Measurements from ENCODE around the gene ZNF546.
A peak's percentile ranks its signal among the peaks of the same experiment; 100 is the strongest.

Gene ZNF546

GRCh38 chr19:40056505-40056904 is 59.6 kb downstream of the ZNF546 start:
- peak; percentile 3 for DNase-seq

DNA sequence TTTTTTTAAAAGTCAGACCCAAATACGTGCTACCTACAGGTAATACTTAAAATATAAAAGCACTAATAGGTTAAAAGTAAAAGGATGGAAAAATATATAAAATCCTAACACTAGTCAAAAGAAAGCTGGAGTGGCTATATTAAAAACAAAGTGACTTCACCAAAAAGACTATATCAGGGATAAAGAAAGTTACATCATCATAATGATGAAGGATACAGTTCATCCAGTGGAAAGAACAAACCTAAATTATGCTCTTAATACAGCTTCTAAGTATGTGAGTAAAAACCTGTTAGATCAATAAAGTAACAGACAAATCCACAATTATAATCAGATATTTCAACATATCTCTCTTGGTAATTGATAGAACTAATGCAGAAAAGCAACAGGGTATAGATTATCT is 60.3 kb downstream of the ZNF546 start:
- no peak for DNase-seq

DNA sequence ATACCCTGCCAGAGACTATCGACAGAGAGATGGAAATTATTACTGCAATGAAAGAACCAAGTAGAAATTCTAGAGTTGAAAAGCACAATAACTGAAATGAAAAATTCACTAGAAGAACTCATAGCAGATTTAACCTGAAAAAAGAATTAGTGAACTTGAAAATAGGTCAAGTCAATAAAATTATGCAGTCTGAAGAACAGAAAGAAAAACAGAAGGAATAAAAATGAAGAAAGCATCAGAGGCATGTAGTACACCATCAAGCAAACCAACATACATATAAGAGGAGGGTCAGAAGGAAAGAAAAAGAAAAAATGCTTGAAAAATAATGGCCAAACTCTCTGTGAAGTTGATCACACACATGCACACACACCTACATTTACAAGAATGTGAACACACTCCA is 62.8 kb downstream of the ZNF546 start:
- DNase-seq = no peak

DNA sequence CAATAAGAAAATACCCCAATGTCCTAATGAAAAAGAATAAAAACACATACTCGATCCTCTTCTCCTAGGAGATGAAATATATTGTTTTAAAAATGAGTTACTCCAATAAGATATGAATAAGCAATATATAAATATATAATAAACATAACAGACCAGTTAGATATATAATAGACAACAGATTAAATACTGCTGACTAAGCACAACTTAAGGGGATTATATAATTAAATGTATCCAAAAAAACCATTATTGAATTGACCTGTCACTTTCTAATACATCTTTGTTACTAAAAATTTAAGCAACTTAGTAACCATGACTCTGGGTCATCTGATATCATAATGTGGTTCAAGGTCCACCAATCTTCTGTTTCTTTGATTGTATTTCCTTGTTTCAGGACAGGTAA is 73.2 kb downstream of the ZNF546 start:
- no peak for DNase-seq
